ENCODE measurements around the gene BEAN1.

BEAN1 gene

GRCh38 chr16:66412182-66412581, 14.9 kb upstream of the BEAN1 start:
- H3K4me3 ChIP-seq (ENCODE audit: low read depth, low read length) = no peak overlapping the region
- TF ChIP-seq CTCF (IDR thresholded peaks at IDR 0.05; ENCODE audit: low read depth, low read length, missing control alignments) = no peak
- no peak for DNase-seq (ENCODE audit: low read depth)

GRCh38 chr16:66414891-66415290, 12.2 kb upstream of the BEAN1 start:
- H3K4me3 ChIP-seq (ENCODE audit: low read depth, low read length) = no peak overlapping the region
- TF ChIP-seq CTCF (IDR thresholded peaks at IDR 0.05; ENCODE audit: low read depth, low read length, missing control alignments) = no peak
- DNase-seq (ENCODE audit: low read depth) = no peak

- DNase-seq (ENCODE audit: low read depth) = no peak
- no peak for TF ChIP-seq CTCF (IDR thresholded peaks at IDR 0.05; ENCODE audit: low read depth, low read length, missing control alignments)
- H3K4me3 ChIP-seq (ENCODE audit: low read depth, low read length) = no peak overlapping the region
These were observed 11.0 kb upstream of the BEAN1 start for GRCh38 chr16:66416136-66416535.

GRCh38 chr16:66416939-66417700, 10.0 kb upstream of the BEAN1 start:
- no peak for TF ChIP-seq CTCF (IDR thresholded peaks at IDR 0.05; ENCODE audit: low read depth, low read length, missing control alignments)
- DNase-seq (ENCODE audit: low read depth) = no peak
- no peak overlapping the region for H3K4me3 ChIP-seq (ENCODE audit: low read depth, low read length)

GRCh38 chr16:66418165-66418962, 8.7 kb upstream of the BEAN1 start:
- H3K4me3 ChIP-seq (ENCODE audit: low read depth, low read length) = no peak overlapping the region
- no peak for DNase-seq (ENCODE audit: low read depth)
- no peak for TF ChIP-seq CTCF (IDR thresholded peaks at IDR 0.05; ENCODE audit: low read depth, low read length, missing control alignments)

- no peak overlapping the region for H3K4me3 ChIP-seq (ENCODE audit: low read depth, low read length)
- no peak for TF ChIP-seq CTCF (IDR thresholded peaks at IDR 0.05; ENCODE audit: low read depth, low read length, missing control alignments)
- DNase-seq (ENCODE audit: low read depth) = no peak
These were observed 7.6 kb upstream of the BEAN1 start for GRCh38 chr16:66419527-66419926.

All from GM12864 (cell line).